Right kidney (tissue), 9 donors: ENCODE results near the gene TIFAB.
"Not testable (repeated sequence)": the region's sequence is repeated elsewhere in the genome, so short reads cannot be mapped to it uniquely, and the experiment has no call there.

Experiments used
- DNase-seq: peaks from one replicate; pipeline ENCODE4 v3.0.0-alpha.2; 2016
- long read RNA-seq, 8 donors: transcript quantifications; one replicate each; lab custom pipeline, GENCODE V29; 2026

The TIFAB gene, protein sequence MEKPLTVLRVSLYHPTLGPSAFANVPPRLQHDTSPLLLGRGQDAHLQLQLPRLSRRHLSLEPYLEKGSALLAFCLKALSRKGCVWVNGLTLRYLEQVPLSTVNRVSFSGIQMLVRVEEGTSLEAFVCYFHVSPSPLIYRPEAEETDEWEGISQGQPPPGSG
- long read RNA-seq, donor 1, result 0 reads
- long read RNA-seq, donor 2, result 0 reads
- long read RNA-seq, donor 3, result 0 reads
- long read RNA-seq, donor 4, result 0 reads
- long read RNA-seq, donor 5, result 0 reads
- long read RNA-seq, donor 6, result 0 reads
- long read RNA-seq, donor 7, result 0 reads
- long read RNA-seq, donor 8, result 0 reads

GRCh38 chr5:135452321-135453030 lies at the start of gene TIFAB:
TSS of gene TIFAB (minus strand) at chr5:135452351. CDS start at chr5:135449939, 2,412 bp downstream.
- no peak for DNase-seq

GRCh38 chr5:135498637-135498995 lies 46.5 kb upstream of the TIFAB start:
- DNase-seq, result no peak

- no peak for DNase-seq
Observed at GRCh38 chr5:135497971-135498636, 46.0 kb upstream of the TIFAB start.

DNA sequence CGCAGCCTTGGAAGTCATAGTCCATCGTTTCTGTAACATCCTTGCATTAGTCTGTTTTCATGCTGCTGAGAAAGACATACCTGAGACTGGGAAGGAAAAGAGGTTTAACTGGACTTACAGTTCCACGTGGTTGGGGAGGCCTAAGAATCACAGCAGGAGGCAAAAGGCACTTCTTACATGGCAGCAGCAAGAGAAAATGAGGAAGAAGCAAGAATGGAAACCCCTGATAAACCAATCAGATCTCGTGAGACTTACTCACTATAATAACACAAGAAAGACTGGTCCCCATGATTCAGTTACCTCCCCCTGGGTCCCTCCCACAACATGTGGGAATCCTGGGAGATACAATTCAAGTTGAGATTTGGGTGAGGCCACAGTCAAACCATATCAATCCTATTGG lies 43.4 kb upstream of the TIFAB start:
- not testable (repeated sequence) for DNase-seq

- no peak for DNase-seq
Observed at GRCh38 chr5:135494196-135494595, 42.0 kb upstream of the TIFAB start.

DNA sequence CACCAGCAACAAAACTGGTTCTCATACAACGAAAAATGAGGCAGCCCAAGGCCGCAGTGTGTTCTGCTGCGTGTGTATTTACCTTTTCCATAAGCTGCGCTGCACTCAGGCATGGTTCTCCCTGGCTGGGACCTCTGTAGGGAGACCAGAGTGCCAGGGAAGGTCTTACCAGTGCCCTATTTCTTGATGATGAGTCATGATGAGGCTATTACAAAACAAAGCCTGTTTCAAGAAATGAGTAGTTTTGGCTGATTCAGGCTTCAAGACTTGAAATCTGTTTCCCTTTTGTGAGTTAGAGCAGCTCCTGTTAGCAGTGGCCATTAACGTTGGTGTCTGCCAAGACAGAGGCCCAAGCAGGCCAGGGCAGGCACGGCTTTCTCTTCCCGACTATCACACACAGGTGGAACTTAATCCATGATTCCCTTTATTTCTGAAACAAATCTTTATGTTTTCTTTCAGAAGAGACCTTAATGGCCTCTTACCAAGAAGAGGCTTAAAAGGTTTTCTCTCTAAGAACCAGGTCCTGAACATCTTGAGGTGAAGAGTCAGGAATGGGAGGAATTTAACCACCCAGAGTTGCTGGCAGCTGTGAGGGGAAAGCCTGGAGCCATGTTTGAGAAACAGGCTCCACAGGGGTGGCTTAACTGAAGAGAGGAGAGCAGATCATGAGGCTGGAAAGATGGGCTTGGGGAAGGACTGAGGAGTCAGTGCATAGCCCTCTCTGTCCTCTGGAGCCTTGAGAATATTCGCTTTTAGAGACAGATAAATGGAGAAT lies 41.4 kb upstream of the TIFAB start:
- no peak for DNase-seq

- no peak for DNase-seq
Observed at GRCh38 chr5:135492319-135492626, 40.1 kb upstream of the TIFAB start.

- peak; percentile 24 for DNase-seq
Observed at GRCh38 chr5:135491552-135492318, 39.6 kb upstream of the TIFAB start.

GRCh38 chr5:135491038-135491551 lies 38.9 kb upstream of the TIFAB start:
- peak; percentile 6 for DNase-seq

- peak; percentile 45 for DNase-seq
Observed at GRCh38 chr5:135490245-135491037, 38.3 kb upstream of the TIFAB start.

DNA sequence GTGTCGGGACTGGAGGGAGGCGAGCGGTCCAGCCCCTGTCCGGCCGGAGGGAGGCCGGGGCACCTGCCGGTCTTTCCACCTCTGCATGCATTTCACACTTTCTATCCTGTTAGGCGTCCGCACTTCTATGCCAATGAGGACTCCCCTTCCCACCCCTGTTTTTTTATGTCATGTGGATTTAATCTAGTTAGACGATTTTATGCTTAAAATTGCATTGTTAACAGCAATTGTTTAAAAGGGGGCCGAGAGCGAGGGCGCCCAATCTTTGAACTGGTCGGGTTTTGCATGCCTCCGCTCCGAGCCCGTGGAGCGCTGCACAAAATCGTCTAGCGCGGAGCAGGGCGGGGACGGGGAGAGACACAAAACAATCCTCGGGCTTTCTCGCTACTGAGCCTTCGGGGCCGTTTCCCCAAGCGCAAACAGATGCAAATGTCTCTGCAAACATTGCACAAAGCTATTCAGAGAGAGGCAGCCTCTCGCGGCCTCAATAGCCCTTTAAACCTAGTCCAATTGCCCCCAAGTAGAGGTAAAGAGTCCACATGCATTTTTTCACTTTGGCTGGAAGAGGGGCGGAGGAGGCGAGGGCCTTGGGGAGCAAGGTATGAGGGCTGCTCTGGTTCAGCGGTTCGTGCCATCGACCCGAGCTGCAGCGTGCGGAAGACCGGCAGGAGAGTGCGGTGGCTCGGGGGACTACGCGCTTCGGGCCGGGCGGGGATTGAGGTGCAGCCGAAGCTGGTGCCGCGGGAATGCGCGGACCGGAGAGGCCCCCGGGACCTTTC lies 37.5 kb upstream of the TIFAB start:
- peak; percentile 66 for DNase-seq

GRCh38 chr5:135488727-135489465 lies 36.7 kb upstream of the TIFAB start:
- peak; percentile 69 for DNase-seq

DNA sequence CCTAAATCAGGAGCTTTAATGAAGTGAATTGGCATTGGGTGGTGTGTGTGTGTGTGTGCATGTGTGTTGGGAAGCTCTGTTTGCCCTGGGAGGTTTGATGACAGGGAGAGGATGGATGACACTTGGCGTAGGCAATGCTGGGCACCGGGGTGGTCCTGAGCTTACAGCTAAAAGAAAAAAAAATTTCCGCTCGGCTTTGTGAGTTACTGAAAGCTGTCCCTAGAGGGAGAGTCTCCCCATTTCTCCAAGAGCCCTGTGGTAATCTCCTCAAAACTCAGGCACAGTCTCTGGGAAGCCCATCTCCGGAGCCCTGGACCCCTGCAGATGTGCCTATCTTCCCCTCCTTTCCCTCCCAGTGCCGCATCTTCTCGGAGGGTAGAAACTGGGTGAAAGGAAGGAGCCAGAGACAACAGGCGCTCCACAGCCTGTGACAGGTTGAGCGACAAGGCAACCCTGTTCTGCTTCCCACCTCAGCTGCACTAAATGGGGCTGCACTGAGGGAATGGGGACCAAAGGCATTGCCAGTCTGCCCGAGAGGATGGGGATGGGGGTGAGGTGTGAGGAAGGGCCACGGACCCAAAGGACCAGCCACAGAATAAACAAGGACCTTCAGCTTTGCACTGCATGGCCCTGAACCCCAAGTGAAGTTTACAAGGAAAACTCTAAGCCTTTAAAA lies 35.8 kb upstream of the TIFAB start:
- peak; percentile 23 for DNase-seq

- DNase-seq, result no peak
Observed at GRCh38 chr5:135487037-135487395, 34.9 kb upstream of the TIFAB start.

DNA sequence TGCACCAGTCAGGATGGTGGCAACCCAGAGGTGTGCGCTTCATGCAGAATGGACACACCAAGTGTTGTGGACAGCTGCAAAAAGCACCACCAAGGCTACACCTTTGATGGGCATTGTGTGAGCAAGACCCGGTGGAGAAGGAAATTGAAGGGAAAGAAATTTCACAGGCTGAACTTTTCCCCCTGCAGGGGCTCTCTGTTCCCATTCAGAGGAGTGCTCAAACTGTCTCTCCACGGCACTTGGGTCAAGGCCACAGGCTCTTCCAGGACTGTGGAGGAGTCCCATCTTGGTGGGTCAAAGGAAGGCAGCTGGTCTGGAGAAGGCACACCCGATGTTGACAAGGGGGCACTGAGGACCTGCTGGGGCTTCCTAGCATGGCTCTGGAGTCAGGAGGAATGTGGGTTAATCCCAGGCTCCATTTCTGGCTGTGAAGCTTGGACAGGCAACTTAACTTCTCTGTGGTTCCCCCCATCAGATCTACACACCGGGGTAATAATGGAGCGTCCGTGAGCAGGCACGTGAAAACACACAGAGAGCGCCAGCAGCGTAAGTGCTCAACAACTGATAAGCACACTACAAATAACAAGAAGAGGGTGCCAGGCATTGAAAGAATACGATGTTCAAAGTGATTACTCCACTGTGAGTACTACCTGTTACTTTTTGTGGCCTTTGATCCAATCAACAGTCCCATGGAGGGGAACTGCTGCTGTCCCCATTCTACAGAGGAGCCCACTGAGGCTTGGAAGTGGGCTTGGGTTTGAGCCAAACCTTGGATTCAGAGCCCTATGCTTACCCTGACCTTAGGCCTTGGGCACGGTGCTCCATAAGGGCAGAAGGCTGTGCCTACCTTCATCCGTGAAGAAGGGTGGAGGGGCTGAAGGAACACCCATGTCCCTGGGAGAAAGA lies 34.2 kb upstream of the TIFAB start:
- no peak for DNase-seq

GRCh38 chr5:135484674-135485086 lies 32.5 kb upstream of the TIFAB start:
- no peak for DNase-seq

DNA sequence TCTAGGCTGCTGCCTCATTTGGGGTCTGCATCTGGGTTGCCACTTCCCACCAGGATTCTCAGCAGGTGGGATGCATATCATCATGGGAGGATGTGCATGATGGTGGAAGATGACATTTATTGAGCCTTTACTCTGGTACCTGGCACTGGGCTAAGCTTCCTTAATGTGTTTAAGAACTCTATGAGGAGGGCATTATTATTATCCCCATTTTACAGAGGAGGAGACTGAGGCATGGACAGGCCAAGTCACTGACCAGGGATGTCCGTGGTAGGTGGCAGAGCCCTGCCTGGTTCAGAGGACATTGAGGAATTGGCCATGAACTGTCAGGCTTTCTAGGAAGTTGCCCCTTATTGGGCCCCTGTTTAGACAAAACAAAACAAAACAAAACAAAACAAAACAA lies 31.1 kb upstream of the TIFAB start:
- DNase-seq, result no peak
